Liver (tissue), 2 donors: ENCODE data around the gene M1AP.

ENCODE experiments used
- CTCF ChIP-seq: fragments of 150-350 bp; IDR thresholded peaks from 2 replicates; pipeline ENCODE4 v1.5.1; 2017; ENCODE audit warnings: improper control_type of control experiment, low read depth, low read length; ENCODE audit not compliant: missing input control
- MAX ChIP-seq: IDR thresholded peaks from 2 replicates; pipeline ENCODE4 v1.6.1; 2016; ENCODE audit warnings: antibody characterized with exemption
- donor health status: healthy.

GRCh38 chr2:74603282-74604000 lies 44.7 kb downstream of the M1AP start:
- no peak for TF ChIP-seq CTCF
- no peak for TF ChIP-seq MAX
